ENCODE results near the gene ALPP.
"Not testable (repeated sequence)": the region's sequence is repeated elsewhere in the genome, so short reads cannot be mapped to it uniquely, and the experiment has no call there.

- not testable (repeated sequence) for TF ChIP-seq CTCF, POLR2A (IDR thresholded peaks at IDR 0.05)
These were observed 43.7 kb upstream of the ALPP start for GRCh38 chr2:232334885-232335205.

All from vagina (tissue), 2 donors.